ENCODE results near the gene CENPB.

Gene CENPB

DNA sequence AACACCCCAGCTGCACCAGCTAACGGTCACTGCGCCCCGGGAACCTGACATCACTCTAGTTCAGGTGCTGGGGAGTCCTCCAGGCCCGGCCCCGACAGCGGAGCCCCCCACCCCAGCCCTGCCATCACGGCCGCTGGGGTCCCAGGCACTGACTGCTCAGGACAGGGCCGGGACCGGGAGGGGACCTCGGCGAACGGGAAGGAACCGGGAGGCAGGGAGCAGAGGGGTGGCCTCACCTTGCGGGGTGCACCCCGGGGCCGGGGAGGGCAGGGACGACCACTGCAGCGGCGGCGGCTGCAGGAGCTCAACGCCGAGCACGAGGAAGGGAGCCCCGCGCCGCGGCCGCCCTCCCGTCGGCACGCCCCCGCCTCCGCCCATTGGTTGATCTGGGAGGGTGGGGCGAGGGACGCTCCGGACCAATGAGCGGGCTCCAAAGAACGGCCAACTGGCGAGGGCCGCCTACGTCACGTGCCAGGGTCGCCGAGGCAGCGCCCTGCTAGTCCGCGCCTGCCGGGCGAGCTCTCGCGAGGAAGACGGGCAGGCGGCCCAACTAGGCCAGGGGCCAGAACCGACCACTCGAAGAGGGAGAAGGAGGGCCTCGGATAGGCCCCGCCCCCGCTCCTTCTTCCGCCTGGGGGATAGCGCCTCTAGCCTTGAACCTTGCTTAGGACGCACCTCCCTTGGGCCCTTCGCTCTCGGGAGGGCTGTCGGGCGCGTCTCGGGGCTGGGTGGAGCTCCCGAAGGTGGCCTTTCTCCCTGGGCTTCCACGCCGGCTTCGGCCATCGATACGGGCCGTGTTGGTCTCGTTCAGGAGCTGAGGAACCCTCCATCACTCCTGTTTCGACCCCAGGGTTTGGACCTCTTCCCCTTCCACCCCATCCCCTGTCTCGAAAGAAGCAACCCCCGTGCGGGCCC, 18.9 kb downstream of the CENPB start, which contains the start of gene ADISSP:
Gene ADISSP (minus strand): TSS at position 327 of the 915 bp plus-strand sequence. CDS start 7,653 bp downstream, outside the sequence.
- peak; percentile 65 for TF ChIP-seq TAF1 (IDR thresholded peaks at IDR 0.05; ENCODE audit: low read depth)
- TF ChIP-seq CEBPB (IDR thresholded peaks at IDR 0.05), result no peak
- TF ChIP-seq FOXM1 (IDR thresholded peaks at IDR 0.05; ENCODE audit: borderline replicate concordance, low read depth), result no peak
- no peak for TF ChIP-seq TEAD4 (IDR thresholded peaks at IDR 0.05)
- TF ChIP-seq NFIC (IDR thresholded peaks at IDR 0.05), result peak; percentile 6; the same call in 1 of the 2 replicates
- TF ChIP-seq CREB1 (IDR thresholded peaks at IDR 0.05; ENCODE audit: low read depth), result no peak
- peak; percentile 69 for TF ChIP-seq EGR1 (IDR thresholded peaks at IDR 0.05)
- TF ChIP-seq, protein P1, sequence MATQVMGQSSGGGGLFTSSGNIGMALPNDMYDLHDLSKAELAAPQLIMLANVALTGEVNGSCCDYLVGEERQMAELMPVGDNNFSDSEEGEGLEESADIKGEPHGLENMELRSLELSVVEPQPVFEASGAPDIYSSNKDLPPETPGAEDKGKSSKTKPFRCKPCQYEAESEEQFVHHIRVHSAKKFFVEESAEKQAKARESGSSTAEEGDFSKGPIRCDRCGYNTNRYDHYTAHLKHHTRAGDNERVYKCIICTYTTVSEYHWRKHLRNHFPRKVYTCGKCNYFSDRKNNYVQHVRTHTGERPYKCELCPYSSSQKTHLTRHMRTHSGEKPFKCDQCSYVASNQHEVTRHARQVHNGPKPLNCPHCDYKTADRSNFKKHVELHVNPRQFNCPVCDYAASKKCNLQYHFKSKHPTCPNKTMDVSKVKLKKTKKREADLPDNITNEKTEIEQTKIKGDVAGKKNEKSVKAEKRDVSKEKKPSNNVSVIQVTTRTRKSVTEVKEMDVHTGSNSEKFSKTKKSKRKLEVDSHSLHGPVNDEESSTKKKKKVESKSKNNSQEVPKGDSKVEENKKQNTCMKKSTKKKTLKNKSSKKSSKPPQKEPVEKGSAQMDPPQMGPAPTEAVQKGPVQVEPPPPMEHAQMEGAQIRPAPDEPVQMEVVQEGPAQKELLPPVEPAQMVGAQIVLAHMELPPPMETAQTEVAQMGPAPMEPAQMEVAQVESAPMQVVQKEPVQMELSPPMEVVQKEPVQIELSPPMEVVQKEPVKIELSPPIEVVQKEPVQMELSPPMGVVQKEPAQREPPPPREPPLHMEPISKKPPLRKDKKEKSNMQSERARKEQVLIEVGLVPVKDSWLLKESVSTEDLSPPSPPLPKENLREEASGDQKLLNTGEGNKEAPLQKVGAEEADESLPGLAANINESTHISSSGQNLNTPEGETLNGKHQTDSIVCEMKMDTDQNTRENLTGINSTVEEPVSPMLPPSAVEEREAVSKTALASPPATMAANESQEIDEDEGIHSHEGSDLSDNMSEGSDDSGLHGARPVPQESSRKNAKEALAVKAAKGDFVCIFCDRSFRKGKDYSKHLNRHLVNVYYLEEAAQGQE (IDR thresholded peaks at IDR 0.05; ENCODE audit: low read depth), result no peak
- TF ChIP-seq, protein P2, sequence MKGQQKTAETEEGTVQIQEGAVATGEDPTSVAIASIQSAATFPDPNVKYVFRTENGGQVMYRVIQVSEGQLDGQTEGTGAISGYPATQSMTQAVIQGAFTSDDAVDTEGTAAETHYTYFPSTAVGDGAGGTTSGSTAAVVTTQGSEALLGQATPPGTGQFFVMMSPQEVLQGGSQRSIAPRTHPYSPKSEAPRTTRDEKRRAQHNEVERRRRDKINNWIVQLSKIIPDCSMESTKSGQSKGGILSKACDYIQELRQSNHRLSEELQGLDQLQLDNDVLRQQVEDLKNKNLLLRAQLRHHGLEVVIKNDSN (IDR thresholded peaks at IDR 0.05), result peak; percentile 96
- TF ChIP-seq ZBTB7A (IDR thresholded peaks at IDR 0.05; ENCODE audit: low read depth), result 0 out of 2 replicates have a peak, but pooled peaks have one; percentile 88
- TF ChIP-seq YY1 (IDR thresholded peaks at IDR 0.05; ENCODE audit: low read depth), result no peak
- no peak for TF ChIP-seq RAD21 (IDR thresholded peaks at IDR 0.05; ENCODE audit: low read depth)
- no peak for TF ChIP-seq EP300 (IDR thresholded peaks at IDR 0.05; ENCODE audit: borderline replicate concordance)
- TF ChIP-seq TCF12 (IDR thresholded peaks at IDR 0.05; ENCODE audit: low read depth), result peak; percentile 24; the same call in 1 of the 2 replicates
- TF ChIP-seq, protein P3, sequence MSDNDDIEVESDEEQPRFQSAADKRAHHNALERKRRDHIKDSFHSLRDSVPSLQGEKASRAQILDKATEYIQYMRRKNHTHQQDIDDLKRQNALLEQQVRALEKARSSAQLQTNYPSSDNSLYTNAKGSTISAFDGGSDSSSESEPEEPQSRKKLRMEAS (IDR thresholded peaks at IDR 0.05), result peak; percentile 94

DNA sequence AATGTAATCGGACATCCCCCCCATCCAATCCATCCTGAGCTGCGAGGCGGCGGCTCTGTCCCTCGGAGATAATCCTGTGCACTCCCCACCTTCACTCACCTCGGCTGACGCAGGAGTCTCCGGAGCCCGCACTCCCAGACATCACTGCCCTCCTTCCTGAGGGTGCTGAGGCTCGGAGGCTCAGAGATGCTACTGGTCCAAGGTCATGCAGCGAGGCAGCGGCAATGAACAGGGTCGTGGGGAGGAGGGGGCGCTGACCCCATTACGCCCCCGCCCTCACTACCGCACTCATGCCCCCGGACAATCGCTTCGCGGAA, 19.5 kb downstream of the CENPB start:
- no peak for TF ChIP-seq CEBPB (IDR thresholded peaks at IDR 0.05)
- TF ChIP-seq FOXM1 (IDR thresholded peaks at IDR 0.05; ENCODE audit: borderline replicate concordance, low read depth), result no peak
- TF ChIP-seq ZBTB7A (IDR thresholded peaks at IDR 0.05; ENCODE audit: low read depth), result no peak; the same call in 1 of the 2 replicates
- TF ChIP-seq EGR1 (IDR thresholded peaks at IDR 0.05), result no peak
- no peak for TF ChIP-seq TCF12 (IDR thresholded peaks at IDR 0.05; ENCODE audit: low read depth)
- TF ChIP-seq TEAD4 (IDR thresholded peaks at IDR 0.05), result no peak
- TF ChIP-seq EP300 (IDR thresholded peaks at IDR 0.05; ENCODE audit: borderline replicate concordance), result no peak
- TF ChIP-seq RAD21 (IDR thresholded peaks at IDR 0.05; ENCODE audit: low read depth), result no peak
- TF ChIP-seq CREB1 (IDR thresholded peaks at IDR 0.05; ENCODE audit: low read depth), result no peak
- TF ChIP-seq NFIC (IDR thresholded peaks at IDR 0.05), result no peak
- TF ChIP-seq, protein P1 (IDR thresholded peaks at IDR 0.05; ENCODE audit: low read depth), result no peak
- TF ChIP-seq TAF1 (IDR thresholded peaks at IDR 0.05; ENCODE audit: low read depth), result no peak
- TF ChIP-seq, protein P2 (IDR thresholded peaks at IDR 0.05), result no peak
- TF ChIP-seq YY1 (IDR thresholded peaks at IDR 0.05; ENCODE audit: low read depth), result no peak
- TF ChIP-seq, protein P3 (IDR thresholded peaks at IDR 0.05), result no peak

DNA sequence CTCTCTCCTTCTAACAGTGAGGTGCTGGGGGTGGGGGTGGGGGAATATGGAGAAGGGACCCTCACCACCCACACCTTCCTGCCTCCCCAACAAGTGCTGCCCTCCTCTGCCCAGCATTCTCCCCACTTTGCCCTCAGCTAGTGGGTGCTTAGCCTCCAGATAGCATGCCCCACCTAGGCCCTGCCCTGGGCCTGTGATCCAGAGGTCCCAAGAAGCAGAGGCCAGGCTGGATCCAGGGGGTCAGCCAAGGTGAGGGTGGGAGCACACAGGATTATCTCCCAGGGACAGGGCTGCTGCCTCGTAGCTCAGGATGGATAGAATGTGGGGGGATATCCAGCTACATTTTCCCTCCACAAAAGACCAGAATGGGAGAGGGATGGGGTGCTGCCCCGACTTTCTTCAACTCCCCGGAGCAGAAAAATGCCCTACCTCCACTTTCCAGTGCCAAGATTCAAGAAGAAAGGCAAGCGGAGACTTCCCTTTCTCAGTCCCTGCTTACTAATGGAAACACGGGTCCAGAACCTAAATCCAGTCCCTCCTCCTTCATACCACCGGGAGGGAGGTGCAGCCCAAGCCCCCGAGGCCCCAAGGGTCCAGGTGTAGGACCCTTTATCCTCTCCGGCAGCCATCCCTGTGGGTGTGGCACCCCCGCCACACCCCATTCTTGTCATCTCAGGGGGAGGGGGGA, 20.0 kb downstream of the CENPB start:
- no peak for TF ChIP-seq EGR1 (IDR thresholded peaks at IDR 0.05)

DNA sequence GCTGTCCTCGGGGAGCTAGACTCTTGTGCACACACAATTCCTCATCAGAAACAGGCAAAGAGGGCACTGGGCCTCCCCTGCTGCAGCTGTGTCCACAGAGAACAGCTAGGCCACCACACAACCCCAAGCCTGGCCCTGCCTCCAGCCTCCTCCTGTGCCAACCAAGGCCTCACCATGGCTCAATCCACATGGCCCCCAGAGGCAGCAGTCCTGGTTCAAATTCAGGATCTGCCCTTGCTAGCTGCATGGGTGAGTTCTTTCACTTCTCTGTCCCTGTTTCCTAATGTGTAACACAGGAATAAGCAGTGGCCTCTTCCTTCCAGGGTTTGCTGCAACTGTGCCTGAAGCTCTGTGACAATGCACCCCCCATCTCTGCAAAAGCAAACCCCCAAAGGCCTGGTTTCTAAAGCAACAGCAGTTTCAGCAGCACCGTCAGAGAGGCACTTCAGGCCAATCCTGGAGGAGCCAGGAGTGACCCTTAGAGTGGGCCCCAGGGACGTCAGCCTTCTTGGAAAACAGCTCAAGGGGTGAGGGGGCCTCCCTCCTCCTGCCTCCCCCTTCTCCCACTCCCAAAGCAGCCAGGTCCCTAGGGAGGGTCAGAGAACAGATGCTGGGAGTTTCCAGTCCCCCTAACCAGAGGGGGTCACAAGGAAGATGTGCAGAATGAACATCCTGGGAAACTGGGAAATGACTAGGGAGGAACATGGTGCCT, 21.2 kb downstream of the CENPB start:
- TF ChIP-seq ZBTB7A (IDR thresholded peaks at IDR 0.05; ENCODE audit: low read depth), result no peak
- no peak for TF ChIP-seq NFIC (IDR thresholded peaks at IDR 0.05)
- no peak for TF ChIP-seq RAD21 (IDR thresholded peaks at IDR 0.05; ENCODE audit: low read depth)

DNA sequence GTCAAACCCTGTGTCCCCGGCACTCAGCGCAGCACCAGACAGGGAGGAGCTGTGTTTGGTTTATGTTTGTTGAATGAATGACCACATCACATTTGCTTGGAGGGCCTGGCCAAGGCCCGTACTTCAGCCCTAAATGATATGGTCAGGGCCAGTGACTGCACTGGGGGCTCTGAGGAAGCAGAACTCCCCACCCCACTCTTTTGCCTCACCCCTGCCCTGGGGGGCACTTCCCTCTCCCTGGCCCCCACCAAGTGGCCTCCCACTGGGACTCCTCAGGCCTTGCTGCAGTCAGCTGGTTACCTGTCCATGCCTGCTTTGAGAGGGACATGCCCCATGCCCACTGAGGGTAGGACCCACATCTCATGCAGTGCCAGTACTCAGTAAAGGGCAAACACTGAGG, 21.9 kb downstream of the CENPB start:
- TF ChIP-seq ZBTB7A (IDR thresholded peaks at IDR 0.05; ENCODE audit: low read depth) (no peak), EP300 (IDR thresholded peaks at IDR 0.05; ENCODE audit: borderline replicate concordance) (no peak), TCF12 (IDR thresholded peaks at IDR 0.05; ENCODE audit: low read depth) (no peak), TAF1 (IDR thresholded peaks at IDR 0.05; ENCODE audit: low read depth) (no peak), NFIC (IDR thresholded peaks at IDR 0.05) (no peak), CREB1 (IDR thresholded peaks at IDR 0.05; ENCODE audit: low read depth) (no peak), YY1 (IDR thresholded peaks at IDR 0.05; ENCODE audit: low read depth) (no peak), TEAD4 (IDR thresholded peaks at IDR 0.05) (no peak), EGR1 (IDR thresholded peaks at IDR 0.05) (no peak), RAD21 (IDR thresholded peaks at IDR 0.05; ENCODE audit: low read depth) (no peak)
- TF ChIP-seq, protein P1 (IDR thresholded peaks at IDR 0.05; ENCODE audit: low read depth), result no peak
- TF ChIP-seq, protein P2 (IDR thresholded peaks at IDR 0.05), result no peak
- TF ChIP-seq, protein P3 (IDR thresholded peaks at IDR 0.05), result no peak
